GM21526 (cell line): ENCODE results near the gene ZMIZ1.

Source experiments
- ATAC-seq: cut with Tn5 transposase; IDR thresholded peaks from one replicate; pipeline ENCODE4 v1.9.1; 2021; ENCODE audit warnings: moderate library complexity; ENCODE audit not compliant: unreplicated experiment, low FRiP score

ZMIZ1 gene

DNA sequence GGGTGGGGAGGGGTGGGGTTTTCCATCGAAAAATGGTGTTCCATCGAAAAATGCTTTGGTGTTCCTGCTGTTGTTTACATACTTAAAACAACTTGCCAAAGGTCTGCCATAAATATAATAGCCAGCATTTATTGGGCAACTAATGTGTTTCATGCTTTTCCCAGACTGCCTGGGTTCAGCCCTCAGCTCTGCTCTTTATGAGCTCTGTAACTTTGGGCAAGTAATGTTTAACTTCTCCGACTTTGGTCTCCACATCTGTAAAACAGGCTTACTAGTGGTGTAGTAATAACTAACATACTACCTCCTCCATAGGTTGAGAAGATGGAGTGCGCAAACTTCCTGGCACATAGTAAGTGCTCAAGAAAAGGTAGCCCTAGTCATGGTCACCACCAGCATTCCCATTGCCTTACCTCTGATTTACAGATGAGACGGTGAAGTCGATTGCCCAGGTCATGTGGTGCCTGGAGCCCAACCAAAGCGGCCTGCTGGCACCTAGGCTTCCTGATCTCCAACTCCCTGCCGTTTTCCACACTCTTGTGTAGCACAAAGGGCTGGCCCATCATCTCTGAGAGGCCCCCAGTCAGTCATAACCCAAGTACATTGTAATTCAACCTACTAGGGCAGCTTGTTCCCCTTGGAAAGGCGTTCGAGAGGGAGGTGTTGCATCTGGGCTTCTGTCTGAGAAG is 8.9 kb downstream of the ZMIZ1 start:
- no peak for ATAC-seq

DNA sequence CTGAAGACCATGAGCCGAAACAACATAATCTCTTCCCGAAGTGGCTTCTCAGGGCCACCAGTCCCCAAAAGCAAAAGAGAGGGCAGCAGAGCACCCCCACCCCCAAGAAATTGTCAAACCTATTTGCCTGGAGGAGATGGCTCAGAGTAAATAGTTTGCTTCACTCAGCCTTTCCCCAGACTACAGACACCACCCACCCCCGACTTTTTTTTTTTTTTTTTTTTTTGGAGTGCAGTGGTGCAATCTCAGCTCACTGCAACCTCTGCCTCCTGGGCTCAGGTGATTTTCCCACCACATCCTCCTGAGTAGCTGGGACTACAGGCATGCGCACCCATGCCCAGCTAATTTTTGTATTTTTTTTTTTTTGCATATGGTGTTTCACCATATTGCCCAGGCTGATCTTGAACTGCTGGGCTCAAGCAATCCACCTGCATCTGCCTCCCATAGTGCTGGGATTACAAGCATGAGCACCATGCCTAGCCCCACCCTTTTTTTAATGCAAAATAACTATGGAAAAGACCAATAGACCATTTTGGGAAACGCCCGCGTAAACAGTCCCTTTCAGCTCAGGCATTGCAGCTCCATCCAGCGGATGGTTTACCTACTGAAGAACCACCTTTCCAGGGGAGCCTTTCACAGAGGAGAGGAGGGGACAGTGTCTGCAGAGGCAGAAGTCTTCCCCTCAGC is 9.7 kb downstream of the ZMIZ1 start:
- no peak for ATAC-seq

DNA sequence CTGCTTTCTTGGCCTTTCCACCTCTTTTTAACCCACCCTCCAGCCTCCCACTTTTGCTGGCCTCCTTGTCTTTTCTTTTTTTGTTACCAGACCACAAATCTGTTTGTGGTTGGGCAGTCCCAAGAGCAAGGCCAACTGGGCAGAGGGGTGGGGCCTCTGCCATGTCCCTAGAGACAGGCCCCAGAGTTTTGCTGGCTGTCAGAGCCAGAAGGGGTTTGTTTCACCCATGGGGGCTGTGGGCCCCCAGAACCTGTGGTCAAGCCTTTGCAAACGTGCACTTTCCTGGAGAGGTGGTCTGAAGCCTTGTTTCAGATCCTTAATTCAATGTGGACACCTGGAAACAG is 10.3 kb downstream of the ZMIZ1 start:
- ATAC-seq: no peak

DNA sequence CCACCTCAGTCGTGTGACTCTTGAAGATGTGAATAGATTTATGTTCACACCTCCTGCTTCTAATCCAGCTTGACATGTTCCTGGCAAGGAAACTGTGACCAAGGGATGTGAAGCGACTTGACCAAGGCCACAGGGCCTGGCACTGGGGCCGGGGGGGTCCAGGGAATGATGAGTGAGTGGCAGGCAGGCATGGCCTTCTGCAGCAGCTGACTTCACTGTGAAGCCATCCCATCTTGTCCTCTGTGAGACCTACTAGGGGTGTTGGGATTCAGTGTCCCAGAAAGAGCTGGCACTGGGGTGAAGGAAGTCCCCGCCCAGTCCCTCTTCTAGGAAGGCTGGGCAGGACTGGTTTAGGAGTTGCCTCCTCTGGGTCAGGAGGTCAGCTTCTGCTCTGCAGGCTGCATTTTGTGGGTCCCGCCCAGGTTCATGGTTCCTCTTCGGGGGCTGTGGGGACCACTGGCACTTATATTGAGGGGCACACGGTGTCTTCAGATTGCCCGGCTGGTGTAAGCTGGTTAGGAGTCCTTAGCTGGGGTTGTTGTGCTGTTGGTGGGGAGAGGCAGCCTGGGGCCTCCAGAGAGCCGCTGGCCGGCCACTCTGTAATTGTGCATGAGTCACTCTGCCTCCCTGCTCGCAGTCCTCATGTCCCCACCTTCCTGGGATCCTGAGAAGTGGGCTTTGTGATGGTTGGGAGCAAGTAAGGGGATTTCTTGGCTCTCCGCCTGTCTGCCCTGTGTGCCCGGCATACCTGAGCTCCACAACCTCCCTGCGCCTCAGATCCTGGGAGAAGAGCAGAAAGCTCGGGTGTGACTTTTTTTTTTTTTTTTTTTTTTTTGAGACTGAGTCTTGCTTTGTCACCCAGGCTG is 11.0 kb downstream of the ZMIZ1 start:
- ATAC-seq: no peak

DNA sequence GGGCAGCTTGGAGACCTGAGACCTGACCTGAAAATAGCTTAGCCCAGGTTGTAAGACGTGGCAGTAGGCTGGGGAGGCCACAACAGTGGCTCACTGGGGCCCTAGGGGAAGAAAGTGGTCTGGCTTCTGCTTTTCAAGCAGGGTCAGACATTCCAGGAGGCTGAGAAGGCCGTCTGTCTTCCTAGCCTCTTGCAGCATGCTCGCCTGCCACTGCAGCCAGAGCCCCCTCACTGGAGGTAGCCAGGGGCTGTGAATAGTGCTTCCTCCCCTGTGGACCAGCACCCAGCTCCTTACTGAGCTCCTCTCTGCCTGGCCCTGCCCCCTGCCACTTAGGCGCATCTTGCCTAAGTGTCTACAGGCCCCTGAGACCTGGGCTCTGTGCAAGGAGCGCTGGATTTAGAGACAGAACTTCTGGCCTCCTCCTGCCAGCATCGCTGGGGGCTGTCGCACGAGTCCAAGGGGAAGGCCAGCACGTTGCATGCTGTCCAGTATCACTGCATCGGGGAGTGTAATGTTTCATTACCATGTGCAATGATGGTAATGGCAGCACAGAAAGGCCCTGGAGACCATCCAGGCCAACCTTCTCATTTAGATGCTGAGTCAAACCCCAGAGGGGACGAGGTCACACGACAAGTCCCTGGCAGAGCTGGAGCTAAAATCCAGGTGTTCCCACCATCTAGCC is 12.7 kb downstream of the ZMIZ1 start:
- ATAC-seq: no peak

DNA sequence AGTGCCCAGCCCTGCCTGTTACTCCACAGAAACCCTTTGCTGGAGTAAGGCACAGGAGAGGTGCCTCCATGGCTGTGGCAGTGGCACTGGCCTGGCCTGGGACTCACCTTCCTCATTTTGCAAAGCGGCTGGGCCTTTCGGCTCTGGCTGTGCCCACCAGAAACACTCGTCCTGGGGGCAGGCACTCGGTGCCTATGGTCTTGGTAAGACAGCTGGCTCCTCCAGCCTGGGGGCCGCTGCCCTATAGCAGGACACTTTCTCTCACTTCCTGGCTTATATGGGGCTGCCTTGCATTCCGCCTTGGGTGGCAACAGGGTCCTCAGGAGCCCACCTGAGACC is 13.2 kb downstream of the ZMIZ1 start:
- no peak for ATAC-seq

DNA sequence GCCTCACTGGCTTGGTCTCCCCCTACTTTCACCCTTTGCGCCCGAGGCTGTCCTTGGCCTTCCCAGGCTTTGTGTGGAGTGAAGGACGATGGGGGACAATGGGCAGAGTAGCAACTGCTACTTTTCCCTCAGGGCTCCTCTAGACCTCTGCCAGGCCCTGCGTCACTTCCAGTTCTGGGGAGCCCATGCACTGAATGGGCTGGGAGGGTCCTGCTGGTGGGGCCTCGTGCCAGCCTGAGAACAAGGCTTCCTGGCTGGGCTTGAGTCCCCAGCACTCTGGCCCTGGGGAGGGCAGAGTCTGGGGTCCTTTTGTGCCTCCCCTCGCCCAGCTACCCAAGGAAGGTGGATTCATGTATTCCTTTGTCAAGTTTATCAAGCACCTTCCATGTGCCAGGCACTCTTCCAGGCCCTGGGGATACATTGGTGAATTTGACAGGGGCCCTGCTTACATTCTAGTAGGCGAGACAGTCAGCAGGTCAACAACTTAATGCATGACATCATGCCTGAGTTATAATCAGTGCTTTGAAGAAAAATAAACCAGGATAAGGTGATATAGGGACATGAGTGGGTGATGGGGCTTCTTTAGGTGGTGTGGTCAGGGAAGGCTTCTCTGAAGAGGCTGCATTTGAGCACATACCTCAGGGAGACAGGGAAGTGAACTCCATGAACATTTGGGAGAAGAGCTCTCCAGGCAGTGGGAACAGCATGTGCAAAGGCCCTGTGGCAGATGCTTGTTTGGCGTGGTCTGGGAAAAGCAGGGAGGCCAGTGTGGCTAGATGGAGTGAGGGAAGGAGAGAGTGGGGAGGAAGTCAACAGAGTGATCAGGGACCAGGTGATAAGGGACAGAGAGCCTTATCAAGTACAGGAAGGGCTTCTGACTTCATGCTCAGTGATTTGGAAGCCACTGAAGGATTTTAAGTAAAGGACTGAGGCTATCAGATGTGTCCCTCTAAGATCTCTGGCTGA is 14.1 kb downstream of the ZMIZ1 start:
- ATAC-seq: no peak

DNA sequence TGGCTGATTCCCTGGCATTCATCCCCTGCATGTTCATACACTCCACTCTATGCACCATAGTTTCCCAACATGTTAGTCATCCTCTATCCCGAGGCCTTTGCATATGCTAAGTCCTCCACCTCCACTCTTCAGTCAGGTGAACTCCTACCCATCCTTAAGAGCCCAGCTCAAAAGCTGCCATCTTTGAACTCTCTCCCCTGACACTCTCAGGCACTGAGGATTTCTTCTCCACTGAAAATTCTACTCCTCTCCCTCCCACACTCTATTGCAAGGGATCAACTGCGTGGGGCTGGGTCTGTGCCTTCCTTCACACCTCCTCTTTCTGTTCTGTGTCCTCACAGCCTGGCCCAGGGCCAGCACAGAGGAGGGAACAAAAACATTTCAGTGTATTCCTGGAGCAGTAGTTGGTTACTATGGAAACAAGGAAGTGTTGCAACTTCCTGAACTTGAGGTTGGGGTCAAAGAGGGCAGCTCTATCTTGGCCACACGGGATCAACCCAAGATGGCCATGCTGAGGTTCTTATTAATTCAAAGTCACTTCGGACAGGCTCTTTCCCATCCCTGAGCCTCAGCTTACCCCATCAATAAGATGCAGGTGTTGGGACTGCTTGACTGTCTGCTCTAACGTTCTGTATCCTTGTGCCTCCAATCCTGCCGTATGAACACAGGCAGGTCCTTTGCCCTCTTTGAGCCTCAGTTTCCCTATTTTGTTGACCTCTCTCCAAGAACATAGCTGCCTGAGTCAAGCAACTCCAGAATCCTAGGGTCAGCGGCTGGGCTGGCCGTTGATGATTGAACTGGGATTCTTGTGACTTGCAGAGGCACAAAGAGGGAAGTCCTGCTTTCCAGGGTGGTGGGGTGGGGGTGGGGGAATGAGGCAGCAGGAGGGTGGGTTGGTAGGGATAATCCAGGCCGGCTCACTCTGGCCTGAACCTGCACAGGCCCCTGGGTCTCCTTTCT is 15.5 kb downstream of the ZMIZ1 start:
- no peak for ATAC-seq

DNA sequence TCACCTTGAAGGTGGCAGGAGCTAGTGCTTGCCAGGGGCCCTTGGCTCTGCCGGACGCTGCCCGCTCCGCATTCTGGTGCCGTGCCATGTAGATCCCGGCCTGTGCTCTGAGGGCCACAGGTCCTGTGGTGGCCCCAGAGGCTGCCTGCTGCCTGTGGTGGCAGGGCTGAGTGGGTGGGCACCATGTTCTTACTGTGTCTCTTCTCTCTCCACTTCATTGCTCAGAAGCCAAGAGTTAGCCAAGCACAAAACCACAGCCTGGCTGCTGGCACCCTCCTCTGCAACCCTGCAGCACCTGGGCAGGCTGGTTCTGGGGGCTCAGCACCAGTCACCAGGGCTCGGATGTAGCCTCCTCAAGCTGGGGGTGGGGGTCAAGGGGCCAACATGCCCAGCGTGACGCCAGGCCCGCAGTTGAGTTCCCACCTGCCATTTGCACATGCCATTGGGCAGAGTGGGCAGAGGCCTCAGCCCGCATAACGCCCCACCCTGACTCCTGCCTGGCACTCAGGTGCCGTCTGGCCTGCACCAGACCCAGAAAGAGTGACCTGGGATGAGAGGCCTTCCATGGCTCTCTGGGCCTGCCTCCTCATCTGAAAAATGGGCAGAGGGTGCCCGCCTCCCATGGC is 16.3 kb downstream of the ZMIZ1 start:
- no peak for ATAC-seq

DNA sequence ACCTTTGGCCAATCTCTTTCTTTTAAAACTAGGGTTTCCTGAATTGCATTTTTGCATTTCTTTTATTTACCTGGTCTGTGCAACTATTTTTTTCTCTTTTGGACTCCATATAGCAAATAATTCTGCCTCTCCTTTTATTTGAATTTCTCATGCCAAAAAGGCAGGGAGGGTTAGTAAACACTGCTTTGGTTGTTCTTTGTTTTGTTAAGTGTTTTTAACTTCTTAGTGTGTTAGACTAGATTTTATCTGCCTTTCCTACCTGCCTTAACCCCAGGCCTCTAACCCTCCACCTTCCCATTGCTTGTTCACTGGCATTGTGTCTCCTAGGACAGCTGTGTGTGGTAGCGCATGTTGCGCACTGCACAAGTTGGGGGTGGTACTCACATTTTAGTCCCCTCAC is 18.1 kb downstream of the ZMIZ1 start:
- ATAC-seq: no peak

DNA sequence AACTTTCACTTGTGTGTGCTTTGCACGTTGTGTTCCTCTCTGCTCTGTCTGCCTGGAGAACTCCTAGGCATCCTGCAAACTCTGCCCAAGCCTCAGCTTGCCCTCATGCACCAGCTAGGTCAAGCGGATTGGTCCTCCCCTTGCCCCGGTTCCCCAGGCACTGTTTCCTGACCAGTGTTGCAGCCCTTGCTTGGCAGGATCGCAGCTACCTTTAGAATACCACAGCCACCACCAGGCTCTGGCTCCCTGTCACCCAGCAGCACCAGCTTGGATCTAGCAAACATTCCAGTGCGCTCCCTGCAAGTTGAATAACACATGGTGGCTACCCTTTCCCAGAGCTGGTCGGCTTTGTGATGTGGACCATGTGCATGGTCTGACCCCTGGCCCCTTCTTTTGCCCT is 19.0 kb downstream of the ZMIZ1 start:
- no peak for ATAC-seq

DNA sequence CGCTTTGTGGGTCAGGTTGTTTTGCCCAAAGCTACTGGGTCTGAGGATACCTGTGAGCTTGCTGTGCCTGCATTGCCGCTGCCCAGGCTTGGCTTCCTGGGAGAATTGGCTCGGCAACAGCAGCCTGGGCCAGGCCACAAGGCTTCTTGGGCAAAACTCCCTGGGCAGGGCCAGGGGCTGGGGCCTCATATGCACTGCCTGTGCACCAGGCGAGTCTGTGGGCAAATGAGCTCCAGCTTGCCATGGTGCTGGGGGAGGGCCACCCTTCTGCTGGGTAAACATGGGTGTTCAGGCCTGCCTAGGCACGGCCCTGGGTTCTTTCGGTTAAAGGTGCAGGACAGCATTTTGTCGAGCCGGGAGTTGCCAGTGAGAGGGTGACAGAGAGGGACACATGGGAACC is 19.4 kb downstream of the ZMIZ1 start:
- no peak for ATAC-seq

DNA sequence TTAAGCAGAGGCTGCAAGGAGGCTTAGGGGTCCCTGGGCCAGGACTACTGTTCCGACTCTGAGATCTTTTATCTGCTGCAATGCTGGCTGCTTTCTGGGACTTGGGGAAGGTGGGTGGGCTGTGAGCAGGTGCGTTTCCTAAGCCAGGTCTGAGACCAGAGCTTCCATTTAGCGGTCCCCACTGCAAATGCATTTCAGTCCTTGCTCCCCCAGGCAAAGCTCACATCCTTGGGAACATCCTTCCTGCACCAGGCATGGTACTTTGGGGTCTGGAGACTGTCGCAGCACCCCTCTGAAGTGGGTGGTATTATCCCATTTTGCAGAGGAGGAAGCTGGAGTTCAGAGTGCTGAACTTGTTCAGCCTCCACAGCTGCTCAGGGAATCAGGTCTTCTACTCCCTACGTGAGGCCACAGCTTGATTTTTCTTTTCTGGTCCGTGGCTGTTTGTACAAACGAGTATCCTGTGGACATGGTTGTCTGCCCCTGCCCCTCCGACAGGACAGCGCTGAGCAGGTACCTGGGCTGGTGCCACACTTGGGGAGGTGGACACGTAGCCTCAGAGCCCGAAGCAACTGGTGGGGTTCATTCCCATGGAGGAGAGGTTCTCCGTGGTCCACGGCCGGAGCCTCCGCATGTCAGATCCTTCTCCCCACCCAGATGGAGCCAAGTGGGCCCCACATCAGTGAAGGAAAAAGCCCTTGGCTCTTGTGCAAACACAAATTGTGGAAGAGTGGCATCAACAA is 20.0 kb downstream of the ZMIZ1 start:
- ATAC-seq: no peak

DNA sequence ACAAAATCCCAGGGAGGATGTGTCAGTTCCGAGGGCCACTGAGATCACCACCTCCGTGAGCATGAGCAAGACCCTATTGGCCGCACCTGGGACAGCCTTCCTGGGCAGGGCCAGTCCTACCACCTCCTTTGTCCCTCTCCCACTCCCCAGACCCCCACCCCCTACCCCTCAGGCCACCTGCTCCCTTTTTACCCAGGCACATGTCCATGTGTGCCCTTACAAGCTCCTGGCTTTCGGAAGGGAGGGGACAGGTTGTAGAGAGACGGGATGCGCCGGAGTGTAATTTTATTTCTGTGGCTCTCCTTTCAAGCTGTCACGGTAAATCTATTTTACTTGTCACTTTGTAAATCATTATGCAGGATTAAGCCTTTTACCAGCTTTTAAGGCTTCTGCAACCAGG is 20.9 kb downstream of the ZMIZ1 start:
- ATAC-seq: no peak

DNA sequence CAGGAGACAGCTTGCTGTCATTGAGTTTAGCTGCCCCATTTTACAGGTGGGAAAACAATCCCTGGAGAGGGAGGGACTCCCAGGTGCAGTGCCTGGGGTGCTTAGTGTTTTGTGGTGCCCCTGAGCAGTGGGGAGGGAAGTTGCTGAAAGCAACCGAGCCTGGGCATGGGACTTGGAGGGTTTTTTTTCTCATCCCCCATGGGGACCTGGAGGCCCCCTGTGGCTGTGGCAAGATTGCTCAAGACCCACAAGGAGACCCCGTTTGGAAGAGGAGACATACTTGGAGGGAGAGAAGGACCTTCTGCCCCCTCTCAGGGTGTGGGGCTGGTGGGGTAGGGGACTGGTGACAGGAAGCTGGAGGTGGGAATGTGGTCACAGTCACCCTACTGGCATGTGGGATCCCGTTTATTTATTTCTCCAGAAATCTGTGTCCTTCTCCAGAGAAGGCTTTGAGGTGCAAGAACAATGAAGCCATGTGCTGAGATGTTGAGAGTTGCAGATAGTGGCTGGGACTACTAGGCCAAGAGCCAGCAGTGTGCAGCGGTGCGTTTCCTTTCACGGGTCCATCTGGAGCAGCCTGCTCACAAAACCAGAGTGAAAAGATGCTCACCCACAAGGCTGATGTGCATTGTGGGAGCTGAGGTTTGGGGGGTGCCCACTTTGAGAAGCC is 21.5 kb downstream of the ZMIZ1 start:
- no peak for ATAC-seq

DNA sequence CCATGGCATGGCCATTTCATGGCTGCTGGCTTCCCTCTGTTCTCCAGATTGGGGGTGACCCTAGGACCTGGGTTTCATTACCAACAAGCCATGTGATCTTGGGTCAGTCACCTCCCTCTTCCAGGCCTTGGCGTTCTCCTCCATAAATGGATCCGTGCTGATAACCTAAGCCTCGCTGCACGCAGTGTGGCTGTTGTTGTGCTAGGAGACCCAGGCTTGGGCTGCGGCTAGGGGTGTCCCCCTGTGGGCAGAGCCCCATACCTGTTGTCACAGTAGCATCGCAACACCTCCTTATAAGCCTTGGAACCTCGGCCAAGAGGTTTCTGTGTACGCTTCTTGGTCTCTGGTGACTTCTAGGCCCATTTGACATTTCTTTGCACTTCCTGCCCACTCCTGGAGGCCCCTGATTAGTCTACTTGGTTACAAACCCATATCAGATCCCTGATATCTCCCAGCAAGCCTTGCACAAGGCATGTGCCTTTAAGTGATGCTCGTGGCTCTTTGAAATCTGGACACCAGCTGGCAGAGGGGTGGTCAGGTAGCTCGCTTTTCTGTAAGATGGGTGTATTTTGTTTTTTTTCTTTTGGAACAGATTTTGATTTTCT is 23.6 kb downstream of the ZMIZ1 start:
- ATAC-seq: no peak
